Left renal pelvis (tissue), 4 donors: ENCODE measurements around the gene LYRM9. TPM values are rescaled to one million over a fixed set of nuclear protein-coding genes. Genes with fewer than 3 reads are reported as not detected.
"Not testable (repeated sequence)": the region's sequence is repeated elsewhere in the genome, so short reads cannot be mapped to it uniquely, and the experiment has no call there.

ENCODE experiments used
- DNase-seq, 4 donors: peaks; one replicate each; pipeline ENCODE4 v3.0.0-alpha.2; 2013; ENCODE audit warnings: low read depth in 4 of 4, low spot score in 3 of 4
- polyA plus RNA-seq, 4 donors: library from polyadenylated mRNA; unstranded; fragments of 120-200 nt; gene quantifications; one replicate each; pipeline ENCODE4 v1.2.1, GENCODE V29; 2013; ENCODE audit not compliant: insufficient read length in 4 of 4

LYRM9 gene
- polyA plus RNA-seq, 4 donors, result 17.5 to 32.0 (median 21.5) TPM

- no peak for DNase-seq
Measured at GRCh38 chr17:27845264-27846041, 47.7 kb downstream of the LYRM9 start.

- DNase-seq, result no peak
Measured at GRCh38 chr17:27840688-27841087, 52.5 kb downstream of the LYRM9 start.

GRCh38 chr17:27840406-27840678, 52.8 kb downstream of the LYRM9 start:
- DNase-seq, result not testable (repeated sequence)

GRCh38 chr17:27839571-27840405, 53.4 kb downstream of the LYRM9 start:
- DNase-seq, result not testable (repeated sequence)

GRCh38 chr17:27838607-27839006, 54.6 kb downstream of the LYRM9 start:
- not testable (repeated sequence) for DNase-seq

- DNase-seq, result not testable (repeated sequence)
Measured at GRCh38 chr17:27837769-27838168, 55.4 kb downstream of the LYRM9 start.

- DNase-seq, result no peak
Measured at GRCh38 chr17:27836651-27837050, 56.5 kb downstream of the LYRM9 start.

GRCh38 chr17:27834571-27834970, 58.6 kb downstream of the LYRM9 start:
- no peak for DNase-seq

- no peak for DNase-seq
Measured at GRCh38 chr17:27832831-27833230, 60.3 kb downstream of the LYRM9 start.

GRCh38 chr17:27829888-27830287, 63.3 kb downstream of the LYRM9 start:
- not testable (repeated sequence) for DNase-seq

- DNase-seq, result not testable (repeated sequence)
Measured at GRCh38 chr17:27829143-27829711, 63.9 kb downstream of the LYRM9 start.

Other genes with a start within 250 kb of the LYRM9 start
- gene NOS2, start 92.8 kb downstream of the LYRM9 start, polyA plus RNA-seq, result 1 to 10 TPM; 1.6 to 1.9 (median 1.9) TPM
- gene NLK, start 149.3 kb upstream of the LYRM9 start, polyA plus RNA-seq, result 10 to 100 TPM; 18.7 to 53.7 (median 50.8) TPM